H1 (cell line): ENCODE results near the gene FADD. TPM values are rescaled to one million over a fixed set of nuclear protein-coding genes. Genes with fewer than 3 reads are reported as not detected.

Source experiments
- CTCF ChIA-PET: fragments of 300-600 bp; sonication (Branson Sonifier 250); formaldehyde crosslinking; loops from one replicate; lab custom pipeline; 2021; ENCODE audit not compliant: partially characterized antibody; lab: Charles Lee
- POLR2A ChIA-PET: fragments of 300-600 bp; sonication (Branson Sonifier 250); formaldehyde crosslinking; loops from one replicate; lab custom pipeline; 2021; ENCODE audit warnings: inconsistent platforms; ENCODE audit not compliant: partially characterized antibody; lab: Charles Lee
- DNase-seq, 2 experiments: peaks; one replicate each; pipeline versions ENCODE4 v3.0.0 to v3.0.0-alpha.2; 2010 to 2022; ENCODE audit warnings: low spot score in 2 of 2, low read depth in 1 of 2, mixed read lengths in 1 of 2
- FAIRE-seq: peaks from 2 replicates; lab custom pipeline; 2011; peaks lifted over from hg19 to GRCh38; lab: Jason Lieb, UNC
- H2AFZ ChIP-seq: 2 replicates; pipeline ENCODE4 v1.8.1; 2012; ENCODE audit warnings: low read length, inconsistent platforms
- H2AK5ac ChIP-seq: 2 replicates; pipeline ENCODE4 v1.6.1; 2013; ENCODE audit warnings: low read depth, low read length
- H2BK120ac ChIP-seq: replicated peaks from 2 replicates; pipeline ENCODE3; 2013; ENCODE audit warnings: low read depth, low read length, inconsistent platforms
- H2BK12ac ChIP-seq: 2 replicates; pipeline ENCODE4 v1.6.1; 2013; ENCODE audit warnings: low read depth, low read length
- H2BK15ac ChIP-seq: 2 replicates; pipeline ENCODE4 v1.6.1; 2013; ENCODE audit warnings: low read length
- H2BK20ac ChIP-seq: 2 replicates; pipeline ENCODE4 v1.6.1; 2013; ENCODE audit warnings: low read length
- H2BK5ac ChIP-seq: 2 replicates; pipeline ENCODE4 v1.6.1; 2013; ENCODE audit warnings: low read depth, low read length
- H3K14ac ChIP-seq: 2 replicates; pipeline ENCODE4 v1.6.1; 2013; ENCODE audit warnings: inconsistent platforms; ENCODE audit not compliant: insufficient read length
- H3K18ac ChIP-seq: 2 replicates; pipeline ENCODE4 v1.6.1; 2013; ENCODE audit warnings: low read length; ENCODE audit errors: extremely low read depth
- H3K23ac ChIP-seq: 2 replicates; pipeline ENCODE4 v1.6.1; 2013; ENCODE audit warnings: inconsistent platforms; ENCODE audit not compliant: insufficient read length
- H3K23me2 ChIP-seq: 2 replicates; pipeline ENCODE4 v1.6.1; 2013; ENCODE audit warnings: low read depth, low read length
- H3K27ac ChIP-seq: 2 replicates; pipeline ENCODE4 v1.6.1; 2011; ENCODE audit warnings: low read depth, low read length, inconsistent platforms
- H3K27me3 ChIP-seq, 4 experiments: replicated peaks in 1 of 4; 1 replicate in 1 of 4; 2 replicates in 3 of 4; pipeline versions ENCODE4 v1.6.1 to v1.8.1; 2011 to 2013; ENCODE audit warnings: low read length in 3 of 4, mild to moderate bottlenecking in 3 of 4, inconsistent platforms in 2 of 4, mixed read lengths in 2 of 4, moderate library complexity in 1 of 4; ENCODE audit not compliant: control insufficient read depth in 3 of 4, insufficient read depth in 3 of 4; ENCODE audit errors: extremely low read depth in 1 of 4
- H3K36me3 ChIP-seq, 4 experiments: 2 replicates each; pipeline versions ENCODE4 v1.6.1 to v1.8.1; 2011 to 2013; ENCODE audit warnings: mild to moderate bottlenecking in 4 of 4, low read length in 3 of 4, moderate library complexity in 2 of 4, control low read depth in 1 of 4, inconsistent platforms in 1 of 4; ENCODE audit not compliant: insufficient read depth in 4 of 4, control insufficient read depth in 2 of 4
- H3K4ac ChIP-seq: replicated peaks from 2 replicates; pipeline ENCODE3; 2013; ENCODE audit warnings: low read length, low read depth, mixed read lengths, inconsistent platforms; ENCODE audit not compliant: insufficient read length
- H3K4me1 ChIP-seq, 4 experiments: replicated peaks in 1 of 4; 1 replicate in 1 of 4; 2 replicates in 3 of 4; pipeline versions ENCODE4 v1.6.1 to v1.8.1; 2011 to 2013; ENCODE audit warnings: low read length in 3 of 4, inconsistent platforms in 2 of 4, mixed read lengths in 1 of 4; ENCODE audit not compliant: insufficient read depth in 4 of 4, control insufficient read depth in 3 of 4
- H3K4me2 ChIP-seq, 2 experiments: 2 replicates each; pipeline versions ENCODE4 v1.6.1 to v1.8.1; 2011 to 2013; ENCODE audit warnings: low read depth in 2 of 2, low read length in 2 of 2, control low read depth in 1 of 2, inconsistent platforms in 1 of 2, mild to moderate bottlenecking in 1 of 2; ENCODE audit not compliant: insufficient read depth in 1 of 2
- H3K4me3 ChIP-seq, 4 experiments: fragments of 200-600, 300-600 bp in 1 of 4; sonication (generic), shearing (Covaris generic), sonication (Bioruptor Twin) in 1 of 4; 2 replicates each; pipeline versions ENCODE4 v1.5.1 to v1.8.1; 2011 to 2016; ENCODE audit warnings: low read length in 4 of 4, low read depth in 3 of 4, control low read depth in 2 of 4, inconsistent platforms in 2 of 4, mild to moderate bottlenecking in 2 of 4, mixed read lengths in 1 of 4, moderate library complexity in 1 of 4; ENCODE audit not compliant: insufficient read depth in 2 of 4; ENCODE audit errors: extremely low read depth in 1 of 4
- H3K56ac ChIP-seq: replicated peaks from 2 replicates; pipeline ENCODE3; 2013; ENCODE audit warnings: low read depth, mild to moderate bottlenecking, mixed read lengths, low read length, inconsistent platforms; ENCODE audit not compliant: insufficient read length
- H3K79me1 ChIP-seq: 2 replicates; pipeline ENCODE4 v1.6.1; 2013; ENCODE audit warnings: low read depth, low read length, control low read depth
- H3K79me2 ChIP-seq, 2 experiments: 2 replicates each; pipeline versions ENCODE4 v1.6.1 to v1.8.1; 2012 to 2013; ENCODE audit warnings: low read length in 2 of 2, mild to moderate bottlenecking in 2 of 2, inconsistent platforms in 1 of 2; ENCODE audit not compliant: insufficient read depth in 2 of 2, control insufficient read depth in 1 of 2
- H3K9ac ChIP-seq, 4 experiments: replicated peaks in 1 of 4; 1 replicate in 1 of 4; 2 replicates in 3 of 4; pipeline versions ENCODE4 v1.6.1 to v1.8.1; 2011 to 2013; ENCODE audit warnings: low read depth in 3 of 4, low read length in 3 of 4, control low read depth in 2 of 4, mild to moderate bottlenecking in 2 of 4, moderate library complexity in 2 of 4, inconsistent platforms in 1 of 4; ENCODE audit errors: extremely low read depth in 1 of 4
- H3K9me3 ChIP-seq, 2 experiments: 2 replicates each; pipeline versions ENCODE4 v1.6.1 to v1.8.1; 2012 to 2013; ENCODE audit warnings: mild to moderate bottlenecking in 2 of 2, moderate library complexity in 2 of 2, control low read depth in 1 of 2, inconsistent platforms in 1 of 2, low read depth in 1 of 2, low read length in 1 of 2, mixed read lengths in 1 of 2; ENCODE audit not compliant: insufficient read depth in 2 of 2
- H4K20me1 ChIP-seq, 2 experiments: replicated peaks in 1 of 2; 2 replicates each; pipeline versions ENCODE3 to v1.8.1; 2011 to 2013; ENCODE audit warnings: inconsistent platforms in 2 of 2, low read length in 2 of 2, mild to moderate bottlenecking in 1 of 2; ENCODE audit not compliant: insufficient read depth in 2 of 2, control insufficient read depth in 1 of 2
- H4K5ac ChIP-seq: 2 replicates; pipeline ENCODE4 v1.6.1; 2013; ENCODE audit warnings: low read length, low read depth, mixed read lengths, inconsistent platforms; ENCODE audit not compliant: insufficient read length
- H4K8ac ChIP-seq: 2 replicates; pipeline ENCODE4 v1.8.0; 2013; ENCODE audit warnings: mild to moderate bottlenecking, moderate library complexity, low read length, inconsistent platforms; ENCODE audit not compliant: insufficient read depth; ENCODE audit errors: extremely low read depth
- H4K91ac ChIP-seq: replicated peaks from 2 replicates; pipeline ENCODE3; 2013; ENCODE audit warnings: low read length, mixed read lengths, inconsistent platforms; ENCODE audit not compliant: insufficient read length
- ASH2L ChIP-seq: fragments of 200-600, 300-600 bp; sonication (generic); IDR thresholded peaks from one replicate; pipeline ENCODE4 v1.7.1; 2017; ENCODE audit warnings: low read length
- BRCA1 ChIP-seq: IDR thresholded peaks from 2 replicates; pipeline ENCODE4 v1.6.1; 2012; ENCODE audit warnings: low read depth, low read length, improper control_type of control experiment
- FOSL1 ChIP-seq: IDR thresholded peaks from 2 replicates; pipeline ENCODE4 v1.6.1; 2011; ENCODE audit warnings: mild to moderate bottlenecking, low read depth, low read length, moderate library complexity; ENCODE audit not compliant: insufficient read depth
- RAD21 ChIP-seq, 2 experiments: IDR thresholded peaks in 1 of 2; conservative IDR thresholded peaks in 1 of 2; 2 replicates each; pipeline ENCODE4 v1.6.1; 2011; ENCODE audit warnings: low read depth in 2 of 2, low read length in 2 of 2, improper control_type of control experiment in 1 of 2, inconsistent platforms in 1 of 2, mild to moderate bottlenecking in 1 of 2, moderate library complexity in 1 of 2
- RBBP5 ChIP-seq: IDR thresholded peaks from 2 replicates; pipeline ENCODE4 v1.7.1; 2012; ENCODE audit warnings: low read depth, mild to moderate bottlenecking, inconsistent platforms, low read length, moderate library complexity, borderline replicate concordance
- TAF1 ChIP-seq: IDR thresholded peaks from 2 replicates; pipeline ENCODE4 v1.6.1; 2011; ENCODE audit warnings: mild to moderate bottlenecking, low read depth, low read length
- TBP ChIP-seq: IDR thresholded peaks from 2 replicates; pipeline ENCODE4 v1.6.1; 2011; ENCODE audit warnings: low read depth, low read length, improper control_type of control experiment
- TCF12 ChIP-seq: IDR thresholded peaks from 2 replicates; pipeline ENCODE4 v1.6.1; 2011; ENCODE audit warnings: low read depth, mild to moderate bottlenecking, low read length
- ZNF274 ChIP-seq: IDR thresholded peaks from 2 replicates; pipeline ENCODE4 v1.7.0; 2012; ENCODE audit warnings: low read length, borderline replicate concordance; ENCODE audit errors: extremely low read depth
- WGBS, 2 experiments: shearing (Covaris generic) in 1 of 2; methylation state at CpG; one replicate each; pipeline versions ENCODE4 v1.1.6 to v1.1.7; 2013 to 2015; ENCODE audit warnings: low lambda C conversion rate in 2 of 2, mixed read lengths in 2 of 2, inconsistent platforms in 1 of 2, low coverage in 1 of 2, missing lambda C conversion rate in 1 of 2; ENCODE audit not compliant: insufficient replicate concordance in 2 of 2, insufficient coverage in 1 of 2, insufficient read length in 1 of 2; ENCODE audit errors: extremely low coverage in 1 of 2, missing lambda C conversion rate in 1 of 2; 5-methylcytosine and 5-hydroxymethylcytosine counted together
- polyA plus RNA-seq, 7 experiments: library from polyadenylated mRNA; depleted of rRNA in 3 of 7; stranded (reverse) in 5 of 7; unstranded in 2 of 7; fragments of >200 nt in 5 of 7; fragments of 200-250 nt in 2 of 7; gene quantifications; 1 replicate in 5 of 7; 2 replicates in 1 of 7; 4 replicates in 1 of 7; pipeline versions ENCODE4 v1.2.1 to v1.2.3, GENCODE V29; 2011 to 2013; ENCODE audit warnings: missing spikeins in 2 of 7, mixed read lengths in 2 of 7
- total RNA-seq: library from RNA; stranded (reverse); fragmentation: NEBNext Ultra II Directional; extraction: Animal tissue kit (Norgen Biotek cat#: 25700); gene quantifications from 2 replicates; pipeline ENCODE4 v1.2.1, GENCODE V29; 2021
- TF ChIP-seq, protein P1 (sequence below): IDR thresholded peaks from 2 replicates; pipeline ENCODE4 v1.6.1; 2011; ENCODE audit warnings: low read length, improper control_type of control experiment
- TF ChIP-seq, protein P2 (sequence below): IDR thresholded peaks from 2 replicates; pipeline ENCODE4 v1.6.1; 2012; ENCODE audit warnings: inconsistent platforms
- TF ChIP-seq, protein P3 (sequence below): IDR thresholded peaks from 2 replicates; pipeline ENCODE4 v1.6.1; 2011; ENCODE audit warnings: low read depth, mild to moderate bottlenecking, low read length; ENCODE audit not compliant: insufficient read depth

The FADD gene
- total and polyA plus RNA-seq, 2 of the 8 experiments (the other 6 are each of a cell fraction or from before 2014, with no cell fraction given): 29.0 to 43.9 TPM

GRCh38 chr11:70233511-70233934 lies 30.4 kb downstream of the FADD start:
- Histone ChIP-seq H3K4me1 (no peaks in the 10 kb centered on the region; a peak in 1 of 7 replicates), H3K79me2 (no peaks in the 10 kb centered on the region), H4K20me1 (no peaks in the 10 kb centered on the region), H2BK12ac (no peak overlapping the region; the same call in 1 of the 2 replicates), H4K5ac (no peak overlapping the region), H2BK15ac (no peak overlapping the region), H3K36me3 (no peaks in the 10 kb centered on the region), H3K4me3 (no peak overlapping the region), H3K4me2 (no peak overlapping the region), H3K27me3 (no peaks in the 10 kb centered on the region), H2AK5ac (no peak overlapping the region), H3K4ac (no peak overlapping the region), H2BK120ac (no peak overlapping the region), H4K8ac (no peak overlapping the region), H2BK20ac (no peak overlapping the region), H3K18ac (no peak overlapping the region), H3K27ac (no peak overlapping the region), H3K23me2 (no peaks in the 10 kb centered on the region), H3K56ac (no peak overlapping the region), H3K79me1 (no peaks in the 10 kb centered on the region; the same call in 1 of the 2 replicates), H3K9ac (no peak overlapping the region), H4K91ac (no peak overlapping the region), H2BK5ac (no peak overlapping the region), H3K9me3 (no peaks in the 10 kb centered on the region), H3K23ac (no peak overlapping the region), H2AFZ (no peak overlapping the region), H3K14ac (no peak overlapping the region)
- 90% methylated on average over 11 of the region's 11 CpGs; no CpG with 5 or more reads in 1 of the 2 experiments for WGBS, 2 experiments
- ChIA-PET POLR2A (no interaction called here), CTCF (no interaction called here)
- no peak for DNase-seq
- no peak for FAIRE-seq
- TF ChIP-seq RAD21 (IDR thresholded peaks at IDR 0.05 in 1 of 2, conservative IDR thresholded peaks at IDR 0.05 in 1 of 2; ENCODE audit: low read depth in 2 of 2, low read length in 2 of 2): no peak
- TF ChIP-seq BRCA1: no peak
- TF ChIP-seq ZNF274: no peak
- TF ChIP-seq FOSL1: no peak
- no peak for TF ChIP-seq TCF12
- TF ChIP-seq, protein P1, sequence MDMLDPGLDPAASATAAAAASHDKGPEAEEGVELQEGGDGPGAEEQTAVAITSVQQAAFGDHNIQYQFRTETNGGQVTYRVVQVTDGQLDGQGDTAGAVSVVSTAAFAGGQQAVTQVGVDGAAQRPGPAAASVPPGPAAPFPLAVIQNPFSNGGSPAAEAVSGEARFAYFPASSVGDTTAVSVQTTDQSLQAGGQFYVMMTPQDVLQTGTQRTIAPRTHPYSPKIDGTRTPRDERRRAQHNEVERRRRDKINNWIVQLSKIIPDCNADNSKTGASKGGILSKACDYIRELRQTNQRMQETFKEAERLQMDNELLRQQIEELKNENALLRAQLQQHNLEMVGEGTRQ: no peak
- no peak for TF ChIP-seq TBP
- TF ChIP-seq, protein P2, sequence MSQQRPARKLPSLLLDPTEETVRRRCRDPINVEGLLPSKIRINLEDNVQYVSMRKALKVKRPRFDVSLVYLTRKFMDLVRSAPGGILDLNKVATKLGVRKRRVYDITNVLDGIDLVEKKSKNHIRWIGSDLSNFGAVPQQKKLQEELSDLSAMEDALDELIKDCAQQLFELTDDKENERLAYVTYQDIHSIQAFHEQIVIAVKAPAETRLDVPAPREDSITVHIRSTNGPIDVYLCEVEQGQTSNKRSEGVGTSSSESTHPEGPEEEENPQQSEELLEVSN: no peak
- no peak for TF ChIP-seq RBBP5
- no peak for TF ChIP-seq TAF1
- TF ChIP-seq, protein P3, sequence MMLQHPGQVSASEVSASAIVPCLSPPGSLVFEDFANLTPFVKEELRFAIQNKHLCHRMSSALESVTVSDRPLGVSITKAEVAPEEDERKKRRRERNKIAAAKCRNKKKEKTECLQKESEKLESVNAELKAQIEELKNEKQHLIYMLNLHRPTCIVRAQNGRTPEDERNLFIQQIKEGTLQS: no peak
- no peak for TF ChIP-seq ASH2L
